Fibroblast of gingiva (primary cell): ENCODE results near the gene ADCY3.

ENCODE experiments used
- DNase-seq: peaks from one replicate; pipeline ENCODE4 v3.0.0-alpha.2; 2011; ENCODE audit warnings: low read depth

ADCY3 gene

DNA sequence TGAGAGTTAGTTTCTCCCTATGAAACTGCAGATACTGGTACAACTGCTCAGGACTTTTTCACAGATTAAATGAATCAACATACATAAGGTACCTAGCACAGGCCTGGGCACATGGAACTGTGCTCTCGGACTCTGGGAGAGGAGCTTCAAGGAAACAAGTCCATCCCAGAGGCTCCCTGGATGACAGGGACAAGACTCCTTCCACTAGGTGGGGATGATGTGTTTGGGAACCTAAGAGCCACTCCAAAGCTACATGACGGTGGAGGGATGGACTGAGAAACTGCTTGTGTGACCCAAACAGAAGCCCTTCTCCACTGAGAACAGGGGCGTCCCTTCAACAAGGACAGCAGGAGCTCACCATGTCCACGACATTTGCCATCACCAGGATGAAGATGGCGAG, 89.7 kb downstream of the ADCY3 start:
- DNase-seq: peak; percentile 40

DNA sequence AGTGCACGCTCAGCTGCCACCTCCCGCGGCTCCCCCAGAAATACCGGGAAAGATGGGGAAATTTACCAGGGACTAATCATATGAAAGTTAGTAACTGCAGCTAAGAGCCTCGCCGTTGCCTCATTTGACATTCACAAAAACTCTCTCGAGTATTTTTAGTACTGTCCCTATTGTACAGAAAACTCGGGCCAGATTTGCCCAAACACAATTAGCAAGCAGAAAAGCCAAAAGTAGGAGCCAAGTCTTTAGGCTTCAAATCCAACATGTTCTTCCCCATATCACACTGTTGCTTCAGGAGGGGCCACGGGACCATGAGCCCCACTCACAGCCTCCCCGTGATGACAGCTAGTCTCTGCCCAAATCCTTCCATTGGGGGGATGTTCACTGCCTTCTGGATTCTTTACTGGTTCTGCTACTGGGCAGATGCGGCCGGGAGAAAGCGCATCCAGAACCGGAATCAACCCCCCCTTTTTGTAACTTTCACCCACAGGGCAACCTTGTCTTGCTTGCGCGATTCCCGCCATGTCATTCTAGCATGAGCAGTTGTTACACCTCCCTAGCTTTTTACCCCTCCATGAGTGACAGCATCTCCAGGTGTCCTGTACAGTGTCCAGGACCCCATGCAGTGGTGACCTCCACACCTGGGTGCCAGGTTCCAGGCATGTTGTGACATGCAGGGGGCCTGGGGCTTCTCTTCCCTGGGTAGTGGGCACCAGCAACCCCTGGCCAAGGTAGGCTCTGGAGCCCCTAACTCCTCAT, 91.6 kb downstream of the ADCY3 start:
- DNase-seq: no peak

DNA sequence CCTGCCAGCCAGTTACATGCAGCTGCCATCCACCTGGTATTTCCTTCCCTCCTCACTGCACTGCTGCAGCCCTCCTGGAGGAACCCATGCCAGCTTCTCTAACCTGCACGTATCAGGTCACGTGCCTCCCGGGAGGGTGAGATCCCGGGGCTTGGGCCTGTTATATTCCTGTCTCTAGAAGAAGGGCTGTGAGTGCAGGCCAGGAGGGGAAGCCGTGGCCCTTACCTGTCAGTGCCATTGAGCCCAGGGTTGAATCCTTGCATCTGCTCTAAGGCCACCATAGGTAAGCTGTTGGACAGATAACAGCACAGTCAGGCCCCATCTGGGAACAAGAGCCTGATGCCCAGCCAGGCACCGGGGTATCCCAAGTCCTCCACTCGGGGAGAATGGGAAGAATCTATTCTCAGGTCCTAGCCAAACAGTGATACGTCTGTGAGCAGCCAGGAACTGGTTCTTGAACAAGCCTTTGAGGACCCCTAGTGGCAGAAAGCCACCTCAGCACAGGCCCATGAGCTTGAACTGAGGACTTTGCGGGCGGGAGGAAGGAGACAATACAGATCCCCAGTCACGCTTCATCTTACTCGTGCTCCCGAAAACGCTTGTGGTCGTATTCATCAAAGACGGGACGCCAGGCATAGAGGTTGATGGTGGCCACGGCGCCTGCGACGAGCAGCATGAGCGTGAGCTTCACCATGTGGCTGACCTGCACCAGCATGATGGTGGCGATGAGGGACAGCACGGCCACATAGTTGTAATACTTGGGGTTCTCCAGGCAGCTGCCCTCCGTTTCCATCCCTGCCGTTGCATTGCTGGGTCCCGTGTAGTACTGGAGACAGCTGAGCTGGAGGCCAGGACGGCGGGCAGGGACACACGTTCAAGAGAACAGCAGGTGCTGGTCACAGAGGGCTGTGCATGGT, 92.5 kb downstream of the ADCY3 start:
- peak; percentile 79 for DNase-seq

DNA sequence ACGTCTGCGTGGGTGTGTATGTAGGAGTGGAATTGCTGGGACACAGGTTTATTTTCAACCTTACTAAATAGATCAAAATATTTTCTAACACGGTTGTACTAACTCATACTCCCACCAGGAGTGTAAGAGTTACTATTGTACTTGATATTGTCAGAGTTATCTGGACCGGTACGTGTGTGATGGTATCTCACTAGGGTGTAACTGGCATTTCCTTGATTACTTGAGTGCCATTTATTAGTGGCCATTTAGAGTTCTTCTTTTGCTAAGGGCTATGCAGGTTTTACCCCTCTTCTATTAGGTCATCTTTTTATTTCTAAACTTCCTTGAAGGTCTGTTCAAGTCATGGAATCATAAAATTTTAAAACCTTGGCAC, 93.3 kb downstream of the ADCY3 start:
- DNase-seq: no peak

DNA sequence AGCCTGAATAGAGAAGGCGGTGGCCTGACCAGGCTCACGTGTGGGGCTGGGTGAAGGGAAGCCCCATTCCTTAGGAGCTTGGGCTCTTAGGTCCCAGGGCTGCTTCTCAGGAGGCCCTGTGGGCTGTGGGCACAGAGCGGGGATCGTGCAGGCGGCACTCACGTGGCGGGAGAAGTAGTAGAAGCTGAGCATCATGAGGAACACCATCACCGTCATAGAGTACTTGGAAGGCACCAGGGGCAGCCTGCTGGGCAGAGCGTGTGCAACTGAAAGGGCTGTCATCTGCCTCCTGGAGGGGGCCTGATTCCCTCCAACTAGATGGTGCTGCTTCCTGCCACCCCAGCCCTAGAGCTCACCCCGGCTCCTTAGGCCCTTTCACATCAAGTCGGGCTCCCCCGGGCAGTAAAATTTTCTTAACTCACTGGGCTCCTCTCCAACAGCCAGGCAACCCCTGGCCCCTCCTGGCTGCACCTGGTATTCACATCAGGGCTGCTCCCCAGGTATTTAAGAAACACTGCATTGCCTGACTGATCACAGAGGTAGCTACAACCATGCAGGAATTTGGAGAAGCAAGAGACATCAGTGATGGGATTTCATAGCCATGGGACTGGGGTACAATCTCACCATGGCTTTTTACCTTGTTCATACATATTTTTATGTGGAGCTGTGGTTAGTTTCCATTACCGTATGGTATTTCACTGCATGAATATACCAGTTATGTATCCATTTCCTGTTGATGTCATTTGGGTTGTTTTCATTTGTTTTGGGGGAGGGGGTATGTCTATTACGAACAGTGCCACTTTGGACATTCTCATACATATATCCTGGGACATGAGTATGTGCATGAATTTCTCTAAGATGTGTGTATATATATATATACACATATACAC, 93.9 kb downstream of the ADCY3 start:
- DNase-seq: peak; percentile 14

DNA sequence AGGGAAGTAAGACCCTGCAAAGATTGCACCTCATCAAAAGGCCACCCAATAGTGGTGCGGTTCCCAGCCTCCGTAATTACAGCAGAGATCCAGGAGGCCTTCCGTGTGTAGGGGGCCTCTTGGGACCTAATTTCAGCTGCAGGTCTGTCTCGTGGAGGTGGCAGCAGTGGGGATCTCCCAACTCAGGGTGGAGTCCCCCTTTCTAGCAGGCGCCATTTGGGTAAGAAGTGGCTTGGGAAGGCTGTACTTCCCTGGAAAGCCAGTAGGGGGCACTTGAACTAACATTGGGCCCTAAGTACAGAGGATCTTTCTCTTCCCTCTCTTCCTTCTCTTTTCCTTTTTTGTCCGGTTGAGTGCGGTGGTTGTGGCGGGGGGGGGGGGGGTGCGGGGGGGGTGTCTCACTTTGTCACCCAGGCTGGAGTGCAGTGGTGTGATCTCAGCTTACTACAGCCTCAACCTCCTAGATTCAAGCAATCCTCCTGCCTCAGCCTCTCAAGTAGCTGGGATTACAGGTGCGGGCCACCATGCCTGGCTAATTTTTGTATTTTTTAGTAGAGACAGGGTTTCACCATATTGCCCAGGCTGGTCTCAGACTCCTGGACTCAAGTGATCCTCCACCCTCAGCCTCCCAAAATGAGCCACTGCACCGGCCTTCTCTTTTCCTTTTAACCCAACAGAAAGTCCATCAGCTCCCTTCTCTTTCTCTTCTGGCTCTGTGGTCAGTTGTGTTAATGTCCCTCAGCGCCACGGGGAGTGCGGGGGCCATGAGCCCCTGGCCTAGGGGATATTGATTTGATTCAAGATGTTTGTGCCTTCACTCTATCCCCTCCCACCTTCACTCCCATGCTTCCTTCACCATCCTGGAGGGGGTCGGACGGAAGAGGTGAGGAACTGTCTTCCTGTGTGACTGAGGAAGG, 94.8 kb downstream of the ADCY3 start:
- DNase-seq: no peak

DNA sequence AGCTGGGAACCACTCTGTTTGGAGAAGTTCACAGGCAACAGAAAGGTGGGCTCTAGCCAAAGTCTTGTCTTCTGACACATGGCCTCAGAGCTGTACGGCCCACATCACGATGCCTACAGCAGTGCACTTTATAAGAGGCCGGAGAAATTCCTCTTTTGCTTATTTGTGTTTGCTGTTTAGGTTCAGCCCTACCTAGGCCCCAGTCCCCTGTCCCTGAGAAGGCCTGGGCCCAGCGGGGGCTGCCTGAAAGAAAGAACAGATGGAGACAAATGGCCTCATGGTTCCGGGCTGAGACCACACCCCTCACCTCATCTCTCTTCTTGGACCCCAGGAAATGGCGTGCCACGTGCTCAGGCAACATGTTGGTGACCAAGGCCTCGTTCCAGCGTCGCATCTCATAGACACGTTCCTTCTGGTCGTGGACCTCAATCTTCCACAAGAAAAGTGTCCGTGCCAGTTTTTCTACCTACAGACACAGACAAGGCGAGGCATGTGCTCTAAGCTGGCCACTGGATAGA, 95.9 kb downstream of the ADCY3 start:
- DNase-seq: no peak

DNA sequence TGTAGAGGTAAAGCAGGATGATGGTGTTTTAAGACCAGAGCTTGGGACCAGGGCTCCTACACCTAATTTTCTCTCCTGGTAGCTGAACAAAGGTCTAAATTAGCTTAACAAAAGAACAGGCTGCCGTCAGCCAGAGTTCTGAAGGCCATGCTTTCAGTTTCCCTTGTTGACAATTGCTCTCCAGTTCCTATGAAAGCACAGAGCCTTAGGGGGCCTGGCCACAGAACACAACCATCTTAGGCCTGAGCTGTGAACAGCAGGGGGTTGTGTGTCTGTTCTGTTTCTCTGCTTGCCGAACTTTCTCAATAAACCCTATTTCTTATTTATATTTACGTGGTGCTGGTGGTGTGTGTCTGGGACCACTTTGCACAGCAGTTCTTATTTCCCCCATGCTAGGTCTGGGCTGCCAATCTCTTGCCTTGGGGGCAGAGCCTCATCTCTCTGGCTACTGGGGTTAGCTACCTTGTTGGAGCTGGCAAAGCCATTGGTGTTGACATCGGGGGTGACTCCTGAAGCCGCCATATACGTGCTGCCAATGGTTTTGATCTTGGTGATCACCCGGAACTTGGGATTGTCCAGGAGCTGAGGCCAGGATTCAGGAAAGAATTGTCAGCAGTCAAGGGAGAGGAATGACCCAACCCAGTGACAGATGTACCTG, 97.9 kb downstream of the ADCY3 start:
- DNase-seq: no peak

DNA sequence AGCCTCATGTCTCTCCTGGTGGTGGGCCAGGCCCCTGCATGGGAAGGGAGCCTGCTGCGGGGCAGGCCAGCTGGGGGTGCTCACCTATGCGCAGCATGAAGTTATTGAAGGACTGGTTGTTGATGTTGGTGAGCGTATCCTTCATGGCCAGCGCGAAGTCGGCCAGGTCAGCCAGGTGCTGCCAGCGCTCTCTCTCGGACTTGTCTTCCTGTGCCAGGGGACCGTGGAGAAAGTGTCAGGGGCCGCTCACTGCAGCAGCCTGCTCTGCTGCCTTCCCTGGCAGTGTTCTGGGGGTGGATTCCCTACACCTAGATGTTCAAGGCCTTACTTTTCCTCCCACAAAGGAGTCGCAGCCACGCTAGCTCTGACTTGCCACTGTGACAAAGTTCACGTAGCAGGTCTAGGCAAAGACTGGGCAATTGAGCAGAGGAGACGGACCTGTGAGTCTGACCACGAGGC, 98.6 kb downstream of the ADCY3 start:
- DNase-seq: no peak

DNA sequence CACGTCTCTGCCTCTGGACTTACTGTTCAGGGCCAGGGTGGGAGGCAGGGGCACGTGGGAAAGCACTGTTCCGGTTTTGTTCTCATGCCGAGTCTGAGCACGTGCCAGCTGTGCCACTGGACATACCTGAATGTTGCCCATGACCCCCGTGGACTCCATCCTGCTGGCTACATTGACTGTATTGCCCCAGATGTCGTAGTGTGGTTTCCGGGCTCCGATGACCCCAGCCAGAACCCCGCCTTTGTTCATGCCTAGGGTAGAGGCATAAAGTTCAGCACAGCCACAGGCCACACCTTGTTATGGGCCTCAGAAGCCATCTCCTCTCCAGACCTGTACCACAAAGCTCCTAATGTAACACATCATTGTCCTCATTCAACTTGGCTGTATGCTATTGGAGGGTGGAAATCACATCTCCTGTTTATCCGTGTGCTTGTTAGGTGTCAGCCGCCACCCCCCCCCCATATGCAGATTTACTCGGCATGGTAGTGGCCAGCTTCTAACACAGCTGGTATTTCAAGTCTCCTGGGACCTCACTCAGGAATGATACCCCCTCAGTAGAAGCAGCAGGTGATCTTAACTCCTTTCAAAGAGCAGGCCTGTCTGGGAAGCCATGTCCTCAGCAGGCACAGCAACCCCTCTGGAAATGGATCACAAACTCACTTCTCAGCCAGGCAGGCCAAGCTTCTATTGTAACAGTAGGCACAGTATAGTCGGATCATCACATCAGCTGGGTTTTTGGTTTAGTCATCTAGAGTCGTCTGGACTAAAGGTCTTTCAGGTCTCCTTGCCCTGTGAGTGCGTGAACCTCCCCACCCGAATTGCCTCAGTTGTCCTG, 99.2 kb downstream of the ADCY3 start:
- no peak for DNase-seq

DNA sequence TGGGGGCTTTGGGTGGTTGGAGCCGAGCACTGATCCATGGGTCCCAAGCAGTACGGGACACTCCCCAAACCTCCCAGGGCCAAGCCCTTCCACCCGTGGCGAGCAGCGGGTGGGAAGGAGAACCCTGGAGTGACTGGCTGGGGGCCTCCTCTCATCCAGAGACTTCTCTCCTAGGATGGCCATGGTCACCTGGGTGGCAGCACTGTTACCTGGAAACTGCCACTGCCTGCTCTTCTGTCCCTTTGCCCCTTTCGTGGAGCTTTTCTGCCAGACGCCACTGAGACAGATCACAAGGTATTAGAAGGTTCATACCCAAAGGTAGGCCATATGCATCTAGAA, 99.9 kb downstream of the ADCY3 start:
- no peak for DNase-seq

DNA sequence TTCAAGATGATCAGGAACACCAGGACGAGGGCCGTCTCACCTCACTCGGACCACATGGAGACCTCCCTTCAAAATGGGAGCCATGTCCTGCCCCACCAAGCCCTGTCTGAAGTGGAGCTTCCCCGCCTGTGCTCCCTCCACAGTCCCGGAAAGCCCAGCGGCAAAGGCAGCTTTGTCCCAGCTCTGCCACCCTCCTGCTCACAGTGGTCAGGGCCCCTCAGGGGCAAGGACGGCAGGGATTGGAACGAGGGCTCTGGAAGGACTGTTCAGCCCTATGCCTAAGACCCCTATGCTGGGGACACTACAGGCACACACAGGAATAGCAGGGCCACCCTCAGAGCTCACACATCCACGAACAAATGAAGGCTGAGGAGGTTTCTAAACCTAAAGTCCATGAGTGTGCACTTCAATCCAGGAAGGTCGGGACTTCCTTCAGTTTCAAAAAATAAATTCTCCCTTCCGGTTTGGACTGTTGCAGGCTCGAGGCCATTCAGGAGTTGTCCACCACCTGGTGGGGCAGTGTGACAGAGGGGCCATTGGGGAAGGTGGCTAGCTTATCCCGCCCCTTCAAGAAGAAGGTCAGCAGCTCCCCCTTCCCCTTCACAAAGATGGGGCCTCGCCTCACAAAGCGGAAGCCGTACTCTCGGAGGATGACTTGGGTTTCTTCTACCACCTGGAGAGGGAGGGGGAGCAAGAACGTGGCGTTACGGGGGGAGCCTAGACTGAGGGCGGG, 100.4 kb downstream of the ADCY3 start:
- DNase-seq: no peak

DNA sequence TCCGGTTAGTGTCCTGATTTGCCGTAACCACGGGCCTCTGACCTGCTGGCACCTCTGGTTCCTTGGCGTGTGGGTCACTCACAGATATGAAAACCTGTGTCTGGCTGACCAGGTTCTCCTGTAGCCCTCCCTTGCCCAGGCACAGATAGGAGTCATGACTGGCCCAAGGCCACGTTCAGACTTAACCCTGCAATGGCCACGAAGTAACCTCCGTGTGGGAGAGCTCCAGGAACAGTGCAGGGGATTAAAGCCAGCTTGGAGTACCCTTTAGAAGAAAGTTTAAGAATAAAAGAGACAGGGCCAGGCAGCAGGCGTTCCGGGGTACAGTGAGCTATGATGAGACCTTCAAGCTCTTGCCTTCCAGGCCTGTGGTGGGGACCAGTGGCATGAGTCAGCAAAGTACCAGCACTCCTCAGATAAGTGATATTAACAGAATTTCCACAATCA, 101.3 kb downstream of the ADCY3 start:
- DNase-seq: no peak

DNA sequence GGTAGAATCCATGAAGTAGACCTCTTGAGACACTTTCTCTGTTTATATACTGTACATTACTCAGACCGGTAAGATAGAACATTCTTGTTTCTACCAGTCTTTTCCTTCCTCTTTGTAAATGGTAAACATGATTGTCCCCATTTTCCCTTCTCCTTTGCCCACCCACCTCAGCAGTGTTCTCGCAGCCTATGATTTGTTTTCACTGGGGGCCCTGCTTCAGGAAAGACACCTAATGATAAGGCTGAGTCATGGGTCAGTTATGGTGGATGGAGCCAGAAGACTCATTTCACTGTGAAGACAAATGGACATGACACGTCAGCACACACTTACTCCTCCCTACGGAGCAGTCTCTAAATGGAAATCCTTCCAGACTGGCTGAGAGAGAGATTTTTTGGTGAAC, 103.2 kb downstream of the ADCY3 start:
- peak; percentile 41 for DNase-seq

DNA sequence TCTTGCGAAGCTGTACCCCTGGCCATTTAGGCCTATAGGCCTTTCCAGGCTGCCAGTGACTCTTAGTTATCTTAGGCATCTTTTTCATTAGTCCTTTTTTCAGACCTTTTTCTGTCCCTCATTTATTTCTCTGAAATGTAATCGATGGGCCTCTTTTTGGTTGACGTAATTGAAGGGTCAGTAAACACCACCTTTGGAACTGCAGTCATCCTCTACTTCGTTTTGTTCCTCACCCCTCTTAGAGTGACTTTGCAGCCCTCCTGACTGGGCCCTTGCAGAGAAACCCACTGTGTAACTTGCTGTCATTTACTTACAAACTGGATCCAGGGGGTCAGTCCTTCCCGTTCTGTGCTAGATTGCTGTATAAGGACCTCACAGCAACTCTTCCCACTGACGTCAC, 103.6 kb downstream of the ADCY3 start:
- DNase-seq: no peak

DNA sequence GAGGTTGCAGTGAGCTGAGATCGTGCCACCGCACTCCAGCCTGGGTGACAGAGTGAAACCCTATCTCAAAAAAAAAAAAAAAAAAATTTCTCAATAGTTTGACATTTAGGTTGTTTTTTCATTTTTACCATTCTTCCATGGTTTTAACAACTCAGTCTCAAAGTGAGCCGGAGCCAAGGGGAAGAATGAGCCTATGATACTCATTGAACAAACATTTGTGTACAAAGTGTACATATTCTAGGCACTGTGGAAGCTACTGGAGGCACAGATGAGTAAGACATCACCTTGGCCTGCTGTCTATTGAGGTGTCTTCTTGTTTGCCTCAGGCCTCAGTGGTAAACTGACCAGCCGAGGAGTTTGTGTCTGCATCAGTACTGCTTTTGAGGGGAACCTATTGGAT, 104.9 kb downstream of the ADCY3 start:
- peak; percentile 22 for DNase-seq

DNA sequence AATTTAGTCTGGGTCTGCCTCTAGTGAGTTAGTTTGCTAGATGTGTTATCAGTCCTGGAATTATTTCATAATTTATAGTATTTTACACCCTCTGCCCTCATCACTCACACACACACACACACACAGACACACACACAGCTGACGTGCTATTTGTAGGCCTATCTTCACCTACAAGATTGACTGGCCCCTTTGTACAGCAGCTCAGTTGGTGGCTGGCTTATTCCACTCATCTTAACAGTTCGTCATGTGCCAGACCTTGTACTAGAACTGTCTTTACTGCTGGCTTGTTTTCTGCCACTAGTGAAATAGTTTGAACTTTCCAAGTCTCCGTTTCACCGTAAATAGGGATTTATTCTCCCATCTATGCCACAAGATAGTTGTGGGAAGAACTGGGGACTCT, 105.5 kb downstream of the ADCY3 start:
- DNase-seq: no peak

DNA sequence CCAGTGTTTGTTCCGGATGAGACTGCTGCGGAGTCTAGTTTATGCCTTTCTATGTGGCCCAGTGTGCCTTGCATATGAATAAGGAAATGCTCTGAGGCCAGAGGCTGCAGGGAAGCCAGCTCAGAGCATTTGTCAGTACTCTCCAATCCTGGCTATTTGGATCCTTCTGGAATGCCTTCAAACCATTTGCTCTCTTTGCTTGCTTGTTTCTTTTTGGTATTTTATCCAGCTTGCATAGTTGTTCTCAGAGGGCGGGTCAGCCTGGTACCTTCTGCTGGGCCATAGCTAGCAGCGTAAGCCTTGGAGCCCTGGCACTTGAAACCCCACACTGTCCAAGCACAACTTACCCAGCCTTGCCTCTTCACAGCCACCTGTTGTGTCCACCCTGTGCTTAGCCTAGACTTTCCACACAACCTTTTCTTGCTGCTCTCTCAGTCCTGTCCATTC, 106.3 kb downstream of the ADCY3 start:
- no peak for DNase-seq
